Measurements from ENCODE around the gene SIAH2. TPM values are rescaled to one million over a fixed set of nuclear protein-coding genes. Genes with fewer than 3 reads are reported as not detected.
A peak's percentile ranks its signal among the peaks of the same experiment; 100 is the strongest.

SIAH2 gene
- total RNA-seq, 1 donor from 2014 or later, result 44.5 TPM

GRCh38 chr3:150710097-150710496, 52.9 kb downstream of the SIAH2 start:
- Mint-ChIP-seq H3K27ac (no peak overlapping the region), H3K9me3 (no peaks in the 10 kb centered on the region), H3K4me3 (no peak overlapping the region), H3K36me3 (ENCODE audit: low read depth) (peaks cover 19% of the 10 kb centered on the region), H3K4me1 (no peaks in the 10 kb centered on the region), H3K27me3 (no peaks in the 10 kb centered on the region)
- TF ChIP-seq CTCF (IDR thresholded peaks at IDR 0.05), result no peak
- ChIA-PET POLR2A (no interaction called here), CTCF (no interaction called here)
- DNase-seq (no peak), ATAC-seq (ENCODE audit: low read depth) (no peak)
- intact Hi-C loops (cut with micrococcal nuclease), result no loop called here

GRCh38 chr3:150703756-150704344, 59.1 kb downstream of the SIAH2 start, which contains the start of gene ERICH6:
ERICH6 (minus strand) TSS chr3:150703920; CDS start chr3:150703898, 22 bp downstream.
- Mint-ChIP-seq H3K4me3 (peak within 1 kb of the TSS; percentile 97), H3K9me3 (no peaks in the 10 kb centered on the region), H3K27me3 (no peaks in the 10 kb centered on the region), H3K27ac (peak within 1 kb of the TSS; percentile 98), H3K4me1 (peaks cover 19% of the 10 kb centered on the region), H3K36me3 (ENCODE audit: low read depth) (peaks cover 13% of the 10 kb centered on the region)
- CTCF ChIA-PET, result interaction anchor here (0.6 to 1.7 kb wide), 6 partner anchors 17 to 161 kb away, joined by 3 to 6 read pairs (median 4); no protein-coding TSS in a partner anchor
- no peak for TF ChIP-seq CTCF (IDR thresholded peaks at IDR 0.05)
- peak; percentile 93 for ATAC-seq (ENCODE audit: low read depth)
- intact Hi-C loops (cut with micrococcal nuclease), result loop anchor here (1.0 to 5.0 kb wide), 8 partner anchors 23 to 892 kb away; partner anchors contain the start of genes EIF2A, RNF13, SELENOT and SERP1
- POLR2A ChIA-PET, result interaction anchor here (0.6 to 2.2 kb wide), 18 partner anchors 21 to 1633 kb away, joined by 3 to 41 read pairs (median 6); partner anchors contain the start of genes EIF2A, SELENOT, SERP1 and SIAH2
- peak; percentile 86 for DNase-seq

- Mint-ChIP-seq H3K4me3 (peak overlapping the region; percentile 97), H3K36me3 (ENCODE audit: low read depth) (peaks cover 11% of the 10 kb centered on the region), H3K4me1 (peaks cover 19% of the 10 kb centered on the region), H3K9me3 (no peaks in the 10 kb centered on the region), H3K27ac (peak overlapping the region; percentile 98), H3K27me3 (no peaks in the 10 kb centered on the region)
- peak; percentile 56 for DNase-seq
- peak; percentile 53 for ATAC-seq (ENCODE audit: low read depth)
- ChIA-PET CTCF (interaction anchor here (0.6 to 1.7 kb wide), 7 partner anchors 12 to 161 kb away, joined by 3 to 6 read pairs (median 3); no protein-coding TSS in a partner anchor), POLR2A (interaction anchor here (0.6 to 2.2 kb wide), 19 partner anchors 21 to 1634 kb away, joined by 3 to 41 read pairs (median 5); partner anchors contain the start of genes EIF2A, SELENOT, SERP1 and SIAH2)
- intact Hi-C loops (cut with micrococcal nuclease), result loop anchor here (1.0 to 5.0 kb wide), 7 partner anchors 22 to 891 kb away; partner anchors contain the start of genes EIF2A, RNF13, SELENOT and SERP1
- no peak for TF ChIP-seq CTCF (IDR thresholded peaks at IDR 0.05)
These were observed 59.6 kb downstream of the SIAH2 start for GRCh38 chr3:150703299-150703755.

- H3K36me3 Mint-ChIP-seq (ENCODE audit: low read depth), result peaks cover 4% of the 10 kb centered on the region
- no peak for TF ChIP-seq CTCF (IDR thresholded peaks at IDR 0.05)
- no peaks in the 10 kb centered on the region for H3K27me3 Mint-ChIP-seq
- CTCF ChIA-PET, result no interaction called here
- POLR2A ChIA-PET, result no interaction called here
- intact Hi-C loops (cut with micrococcal nuclease), result no loop called here
- no peak for ATAC-seq (ENCODE audit: low read depth)
- no peak overlapping the region for H3K4me3 Mint-ChIP-seq
- H3K4me1 Mint-ChIP-seq, result peaks cover 19% of the 10 kb centered on the region
- H3K9me3 Mint-ChIP-seq, result no peaks in the 10 kb centered on the region
- DNase-seq, result no peak
- no peak overlapping the region for H3K27ac Mint-ChIP-seq
These were observed 63.8 kb downstream of the SIAH2 start for GRCh38 chr3:150699068-150699639.

- POLR2A ChIA-PET, result interaction anchor here (1.1 kb wide), 1 partner anchor 62 kb away, joined by 3 read pairs; no protein-coding TSS in a partner anchor
- CTCF ChIA-PET, result no interaction called here
- ATAC-seq (ENCODE audit: low read depth) (no peak), DNase-seq (no peak)
- Mint-ChIP-seq H3K4me1 (peaks cover 6% of the 10 kb centered on the region), H3K4me3 (no peak overlapping the region), H3K9me3 (peaks cover 3% of the 10 kb centered on the region), H3K27me3 (no peaks in the 10 kb centered on the region), H3K27ac (no peak overlapping the region), H3K36me3 (ENCODE audit: low read depth) (no peaks in the 10 kb centered on the region)
- intact Hi-C loops (cut with micrococcal nuclease), result no loop called here
- no peak for TF ChIP-seq CTCF (IDR thresholded peaks at IDR 0.05)
These were observed 65.3 kb downstream of the SIAH2 start for GRCh38 chr3:150697646-150698045.
